ENCODE results near the gene ARL6IP4. TPM values are rescaled to one million over a fixed set of nuclear protein-coding genes. Genes with fewer than 3 reads are reported as not detected.

ARL6IP4 gene
- total RNA-seq, 1 experiment from 2014 or later, result 132 TPM

DNA sequence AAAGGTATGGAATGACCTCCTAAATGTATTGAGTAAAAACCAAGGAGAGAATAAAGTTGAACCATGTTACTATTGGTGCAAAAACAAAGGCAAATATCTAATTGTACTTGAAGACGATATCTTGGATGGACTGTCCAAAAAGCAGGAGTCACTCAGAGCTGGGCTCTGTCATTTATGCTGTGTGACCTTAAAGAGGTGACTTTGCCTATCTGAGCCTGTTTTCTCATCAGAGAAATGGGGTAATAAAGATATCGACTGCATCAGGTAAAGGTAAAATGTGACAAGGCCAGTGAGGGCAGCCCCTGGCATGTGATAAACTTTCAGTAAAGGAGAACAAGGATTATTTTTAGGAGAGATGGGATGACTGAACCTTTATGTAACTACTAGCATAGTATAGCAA lies 12.4 kb upstream of the ARL6IP4 start:
- no peak overlapping the region for H2BK15ac ChIP-seq (ENCODE audit: low read depth, low read length)
- H3K4me1 Mint-ChIP-seq, result peaks cover 5 to 17% of the 10 kb centered on the region in 2 experiments
- H3K4ac ChIP-seq (ENCODE audit: low read depth, low read length), result no peak overlapping the region
- no peak overlapping the region for H3K18ac ChIP-seq (ENCODE audit: insufficient read length, low read depth, low read length)
- no peak overlapping the region for H4K91ac ChIP-seq (ENCODE audit: insufficient read length, low read depth, low read length)
- no peak overlapping the region for H2BK5ac ChIP-seq (ENCODE audit: insufficient read length, low read length)
- no peak overlapping the region for H3K9ac ChIP-seq (ENCODE audit: extremely low read depth, insufficient read length, low read length)
- no peak overlapping the region for H3K4me2 ChIP-seq (ENCODE audit: insufficient read depth, insufficient read length, low read length)
- no peaks in the 10 kb centered on the region for H3K79me2 ChIP-seq (ENCODE audit: insufficient read depth, low read length)
- DNase-seq, result no peak
- H3K23me2 ChIP-seq (ENCODE audit: insufficient read length, low read depth, low read length, poor library complexity, severe bottlenecking), result peaks cover 6% of the 10 kb centered on the region
- no CpG with 5 or more reads among the region's 2 CpGs for WGBS (ENCODE audit: extremely low coverage, insufficient read length, low lambda C conversion rate)
- no peak overlapping the region for H3T11ph ChIP-seq (ENCODE audit: low read length)
- H3K27me3 ChIP-seq (ENCODE audit: insufficient read depth, low read length), result no peaks in the 10 kb centered on the region
- H2BK120ac ChIP-seq (ENCODE audit: low read depth, low read length, poor library complexity, severe bottlenecking), result no peak overlapping the region
- no peak overlapping the region for H4K5ac ChIP-seq (ENCODE audit: insufficient read length, low read depth, low read length)
- H3K4me3 Mint-ChIP-seq, result no peak overlapping the region
- no peak overlapping the region for H3K27ac ChIP-seq (ENCODE audit: insufficient read length, low read depth, low read length)
- H3K27ac Mint-ChIP-seq, result no peak overlapping the region
- no peak overlapping the region for H2BK12ac ChIP-seq (ENCODE audit: insufficient read length, low read depth, low read length)
- TF ChIP-seq, protein P1, sequence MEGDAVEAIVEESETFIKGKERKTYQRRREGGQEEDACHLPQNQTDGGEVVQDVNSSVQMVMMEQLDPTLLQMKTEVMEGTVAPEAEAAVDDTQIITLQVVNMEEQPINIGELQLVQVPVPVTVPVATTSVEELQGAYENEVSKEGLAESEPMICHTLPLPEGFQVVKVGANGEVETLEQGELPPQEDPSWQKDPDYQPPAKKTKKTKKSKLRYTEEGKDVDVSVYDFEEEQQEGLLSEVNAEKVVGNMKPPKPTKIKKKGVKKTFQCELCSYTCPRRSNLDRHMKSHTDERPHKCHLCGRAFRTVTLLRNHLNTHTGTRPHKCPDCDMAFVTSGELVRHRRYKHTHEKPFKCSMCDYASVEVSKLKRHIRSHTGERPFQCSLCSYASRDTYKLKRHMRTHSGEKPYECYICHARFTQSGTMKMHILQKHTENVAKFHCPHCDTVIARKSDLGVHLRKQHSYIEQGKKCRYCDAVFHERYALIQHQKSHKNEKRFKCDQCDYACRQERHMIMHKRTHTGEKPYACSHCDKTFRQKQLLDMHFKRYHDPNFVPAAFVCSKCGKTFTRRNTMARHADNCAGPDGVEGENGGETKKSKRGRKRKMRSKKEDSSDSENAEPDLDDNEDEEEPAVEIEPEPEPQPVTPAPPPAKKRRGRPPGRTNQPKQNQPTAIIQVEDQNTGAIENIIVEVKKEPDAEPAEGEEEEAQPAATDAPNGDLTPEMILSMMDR (conservative IDR thresholded peaks at IDR 0.05), result no peak
- no peak overlapping the region for H2AFZ ChIP-seq (ENCODE audit: low read length)
- no peaks in the 10 kb centered on the region for H3K36me3 Mint-ChIP-seq (ENCODE audit: insufficient read depth in 1 of 3, low read depth in 3 of 3)
- no peaks in the 10 kb centered on the region for H3K4me1 ChIP-seq (ENCODE audit: insufficient read depth, low read length)
- no peak overlapping the region for H3K23ac ChIP-seq (ENCODE audit: insufficient read length, low read depth, low read length)
- no peaks in the 10 kb centered on the region for H3K9me3 ChIP-seq (ENCODE audit: control insufficient read depth, low read depth, low read length)
- no peak overlapping the region for H4K8ac ChIP-seq (replicated peaks; ENCODE audit: insufficient read length, low read depth, low read length)
- H4K20me1 ChIP-seq (ENCODE audit: control insufficient read depth, insufficient read depth, insufficient read length), result no peaks in the 10 kb centered on the region
- peaks cover 21% of the 10 kb centered on the region for H3K27me3 Mint-ChIP-seq (ENCODE audit: low read depth)
- H3K56ac ChIP-seq (ENCODE audit: insufficient read length, low read depth, low read length), result no peak overlapping the region
- H2BK20ac ChIP-seq (ENCODE audit: low read depth, low read length, poor library complexity, severe bottlenecking), result no peak overlapping the region
- no peaks in the 10 kb centered on the region for H3K79me1 ChIP-seq (ENCODE audit: insufficient read depth, low read depth, low read length, poor library complexity, severe bottlenecking)
- H3K14ac ChIP-seq (ENCODE audit: insufficient read depth, low read length), result no peak overlapping the region
- no peaks in the 10 kb centered on the region for H3K9me3 Mint-ChIP-seq
- H2AK5ac ChIP-seq (ENCODE audit: insufficient read length, low read length), result no peak overlapping the region
